Neural progenitor cell (in vitro differentiated cells): ENCODE results near the gene MLYCD. TPM values are rescaled to one million over a fixed set of nuclear protein-coding genes. Genes with fewer than 3 reads are reported as not detected.

ENCODE experiments used
- DNase-seq: peaks from one replicate; pipeline ENCODE4 v3.0.0-alpha.2; 2016; ENCODE audit warnings: low spot score
- H2AFZ ChIP-seq: fragments of 200-600 bp; sonication (generic); replicated peaks from 2 replicates; pipeline ENCODE4 v1.6.1; 2016; ENCODE audit warnings: antibody characterized with exemption
- H3F3A ChIP-seq: fragments of 200-600 bp; sonication (generic); 2 replicates; pipeline ENCODE4 v1.6.1; 2016; ENCODE audit warnings: antibody characterized with exemption, low read depth
- H3K27ac ChIP-seq: fragments of 200-600 bp; sonication (generic); 2 replicates; pipeline ENCODE4 v1.5.1; 2016; ENCODE audit warnings: mild to moderate bottlenecking
- H3K27me3 ChIP-seq: fragments of 200-600 bp; sonication (generic); 2 replicates; pipeline ENCODE4 v1.6.1; 2016; ENCODE audit warnings: mild to moderate bottlenecking, moderate library complexity
- H3K36me3 ChIP-seq: fragments of 200-600 bp; sonication (generic); 2 replicates; pipeline ENCODE4 v1.5.1; 2016
- H3K4me1 ChIP-seq: fragments of 200-600 bp; sonication (generic); 2 replicates; pipeline ENCODE4 v1.6.1; 2016; ENCODE audit warnings: mixed run types
- H3K4me2 ChIP-seq: fragments of 200-600 bp; sonication (generic); 2 replicates; pipeline ENCODE4 v1.6.1; 2016
- H3K4me3 ChIP-seq: fragments of 200-600 bp; sonication (generic); 2 replicates; pipeline ENCODE4 v1.5.1; 2016
- H3K79me2 ChIP-seq: fragments of 200-600 bp; sonication (generic); 2 replicates; pipeline ENCODE4 v1.6.1; 2016; ENCODE audit warnings: low read depth
- H3K9ac ChIP-seq: fragments of 200-600 bp; sonication (generic); 2 replicates; pipeline ENCODE4 v1.6.1; 2016
- H3K9me3 ChIP-seq: fragments of 200-600 bp; sonication (generic); 2 replicates; pipeline ENCODE4 v1.5.1; 2016; ENCODE audit warnings: low read depth
- H4K20me1 ChIP-seq: fragments of 200-600 bp; sonication (generic); 2 replicates; pipeline ENCODE4 v1.6.1; 2016; ENCODE audit warnings: low read depth
- H3K27ac Mint-ChIP-seq: 3 replicates; pipeline ENCODE4 v1.8.0; 2021; ENCODE audit warnings: mixed read lengths
- H3K27me3 Mint-ChIP-seq: 2 replicates; pipeline ENCODE4 v1.8.0; 2022; ENCODE audit warnings: low read depth, mild to moderate bottlenecking, inconsistent platforms, moderate library complexity, mixed read lengths; ENCODE audit not compliant: insufficient read depth
- H3K36me3 Mint-ChIP-seq: 3 replicates; pipeline ENCODE4 v1.8.0; 2021; ENCODE audit warnings: mixed read lengths
- H3K4me1 Mint-ChIP-seq: 3 replicates; pipeline ENCODE4 v1.8.0; 2021; ENCODE audit warnings: mixed read lengths
- H3K4me3 Mint-ChIP-seq: 3 replicates; pipeline ENCODE4 v1.8.0; 2021; ENCODE audit warnings: mild to moderate bottlenecking, moderate library complexity, mixed read lengths
- H3K9me3 Mint-ChIP-seq: 3 replicates; pipeline ENCODE4 v1.8.0; 2020; ENCODE audit warnings: mixed read lengths
- CTCF ChIP-seq: fragments of 200-600 bp; sonication (generic); IDR thresholded peaks from 2 replicates; pipeline ENCODE4 v1.5.1; 2017; ENCODE audit warnings: antibody characterized with exemption, mild to moderate bottlenecking
- EZH2 ChIP-seq: fragments of 200-600 bp; sonication (generic); IDR thresholded peaks from 2 replicates; pipeline ENCODE4 v1.6.1; 2017; ENCODE audit warnings: antibody characterized with exemption, mild to moderate bottlenecking, moderate library complexity
- EZH2phosphoT487 ChIP-seq: fragments of 200-600 bp; sonication (generic); IDR thresholded peaks from 2 replicates; pipeline ENCODE4 v1.6.1; 2017; ENCODE audit warnings: antibody characterized with exemption
- total RNA-seq: library from RNA; depleted of rRNA; stranded (reverse); fragments of >200 nt; gene quantifications from 2 replicates; pipeline ENCODE4 v1.2.3, GENCODE V29; 2015; ENCODE audit warnings: low replicate concordance

Gene MLYCD
- total RNA-seq, 1 donor from 2014 or later = 2.5 TPM

- H3K9me3 Mint-ChIP-seq = peaks cover 3% of the 10 kb centered on the region
- DNase-seq = no peak
- Histone ChIP-seq H2AFZ (no peak overlapping the region), H3K36me3 (no peaks in the 10 kb centered on the region), H3K9me3 (no peaks in the 10 kb centered on the region), H3K4me2 (no peak overlapping the region), H3K4me1 (peaks cover 26% of the 10 kb centered on the region), H3K9ac (no peak overlapping the region), H4K20me1 (no peaks in the 10 kb centered on the region), H3K27ac (no peak overlapping the region), H3K79me2 (no peaks in the 10 kb centered on the region), H3K4me3 (no peak overlapping the region), H3F3A (peaks cover 30% of the 10 kb centered on the region), H3K27me3 (no peaks in the 10 kb centered on the region)
- H3K4me3 Mint-ChIP-seq = no peak overlapping the region
- no peak overlapping the region for H3K27ac Mint-ChIP-seq
- H3K4me1 Mint-ChIP-seq = peaks cover 26% of the 10 kb centered on the region
- peaks cover 2% of the 10 kb centered on the region for H3K27me3 Mint-ChIP-seq
- TF ChIP-seq EZH2 (no peak), EZH2phosphoT487 (no peak), CTCF (no peak)
- peaks cover 55% of the 10 kb centered on the region for H3K36me3 Mint-ChIP-seq
These were observed 15.3 kb downstream of the MLYCD start for GRCh38 chr16:83914091-83914710.

GRCh38 chr16:83915081-83915480 lies 16.2 kb downstream of the MLYCD start:
- H3K79me2 ChIP-seq = no peaks in the 10 kb centered on the region
- no peaks in the 10 kb centered on the region for H3K36me3 ChIP-seq
- H3K4me3 Mint-ChIP-seq = no peak overlapping the region
- no peaks in the 10 kb centered on the region for H3K27me3 ChIP-seq
- no peak overlapping the region for H3K27ac Mint-ChIP-seq
- no peak overlapping the region for H3K27ac ChIP-seq
- H3K4me3 ChIP-seq = no peak overlapping the region
- H3K9ac ChIP-seq = no peak overlapping the region
- DNase-seq = no peak
- H3K9me3 Mint-ChIP-seq = peaks cover 3% of the 10 kb centered on the region
- H2AFZ ChIP-seq = no peak overlapping the region
- peaks cover 60% of the 10 kb centered on the region for H3K36me3 Mint-ChIP-seq
- H3F3A ChIP-seq = peaks cover 30% of the 10 kb centered on the region
- peaks cover 26% of the 10 kb centered on the region for H3K4me1 ChIP-seq
- H3K4me1 Mint-ChIP-seq = peaks cover 24% of the 10 kb centered on the region
- no peaks in the 10 kb centered on the region for H3K9me3 ChIP-seq
- H3K27me3 Mint-ChIP-seq = peaks cover 2% of the 10 kb centered on the region
- TF ChIP-seq CTCF (no peak), EZH2 (no peak), EZH2phosphoT487 (no peak)
- no peaks in the 10 kb centered on the region for H4K20me1 ChIP-seq
- no peak overlapping the region for H3K4me2 ChIP-seq

- no peaks in the 10 kb centered on the region for H3K27me3 ChIP-seq
- no peaks in the 10 kb centered on the region for H3K36me3 ChIP-seq
- no peak overlapping the region for H2AFZ ChIP-seq
- DNase-seq = no peak
- no peak overlapping the region for H3K4me3 Mint-ChIP-seq
- H3K27ac ChIP-seq = no peak overlapping the region
- H3K9ac ChIP-seq = no peak overlapping the region
- no peak overlapping the region for H3K4me3 ChIP-seq
- TF ChIP-seq EZH2phosphoT487 (no peak), EZH2 (no peak), CTCF (no peak)
- no peaks in the 10 kb centered on the region for H4K20me1 ChIP-seq
- peaks cover 3% of the 10 kb centered on the region for H3K9me3 Mint-ChIP-seq
- peaks cover 26% of the 10 kb centered on the region for H3K4me1 ChIP-seq
- peaks cover 2% of the 10 kb centered on the region for H3K27me3 Mint-ChIP-seq
- H3K9me3 ChIP-seq = no peaks in the 10 kb centered on the region
- peaks cover 24% of the 10 kb centered on the region for H3K4me1 Mint-ChIP-seq
- no peak overlapping the region for H3K4me2 ChIP-seq
- peaks cover 30% of the 10 kb centered on the region for H3F3A ChIP-seq
- H3K36me3 Mint-ChIP-seq = peaks cover 60% of the 10 kb centered on the region
- H3K79me2 ChIP-seq = no peaks in the 10 kb centered on the region
- H3K27ac Mint-ChIP-seq = no peak overlapping the region
These were observed 16.6 kb downstream of the MLYCD start for GRCh38 chr16:83915491-83915890.
